LNCAP (cell line): Measurements from ENCODE around the gene DNM2.

ENCODE experiments used
- CTCF ChIP-seq: fragments of 450-650 bp; IDR thresholded peaks from 2 replicates; pipeline ENCODE4 v1.5.1; 2017; ENCODE audit warnings: mild to moderate bottlenecking

DNM2 gene

GRCh38 chr19:10802479-10802878 is 84.6 kb downstream of the DNM2 start:
- no peak for TF ChIP-seq CTCF

- TF ChIP-seq CTCF: no peak
Measured at GRCh38 chr19:10803252-10803651, 85.4 kb downstream of the DNM2 start.

- TF ChIP-seq CTCF: no peak
Measured at GRCh38 chr19:10805065-10805757, 87.3 kb downstream of the DNM2 start.

- TF ChIP-seq CTCF: no peak
Measured at GRCh38 chr19:10805758-10806247, 87.9 kb downstream of the DNM2 start.

GRCh38 chr19:10808937-10809649 is 91.2 kb downstream of the DNM2 start:
- no peak for TF ChIP-seq CTCF

- TF ChIP-seq CTCF: no peak
Measured at GRCh38 chr19:10809651-10810285, 91.9 kb downstream of the DNM2 start.

- no peak for TF ChIP-seq CTCF
Measured at GRCh38 chr19:10811391-10812111, 93.7 kb downstream of the DNM2 start.
